Measurements from ENCODE around the gene CACNA1H.

GRCh38 chr16:1141716-1142115, 11.2 kb upstream of the CACNA1H start:
- TF ChIP-seq CTCF (IDR thresholded peaks at IDR 0.05) (no peak), POLR2A (IDR thresholded peaks at IDR 0.05; ENCODE audit: low read depth) (no peak)
